ENCODE measurements around the gene FABP3. TPM values are rescaled to one million over a fixed set of nuclear protein-coding genes. Genes with fewer than 3 reads are reported as not detected.

Gene FABP3
- polyA plus RNA-seq, 1 donor from 2014 or later, result 7.1 TPM

DNA sequence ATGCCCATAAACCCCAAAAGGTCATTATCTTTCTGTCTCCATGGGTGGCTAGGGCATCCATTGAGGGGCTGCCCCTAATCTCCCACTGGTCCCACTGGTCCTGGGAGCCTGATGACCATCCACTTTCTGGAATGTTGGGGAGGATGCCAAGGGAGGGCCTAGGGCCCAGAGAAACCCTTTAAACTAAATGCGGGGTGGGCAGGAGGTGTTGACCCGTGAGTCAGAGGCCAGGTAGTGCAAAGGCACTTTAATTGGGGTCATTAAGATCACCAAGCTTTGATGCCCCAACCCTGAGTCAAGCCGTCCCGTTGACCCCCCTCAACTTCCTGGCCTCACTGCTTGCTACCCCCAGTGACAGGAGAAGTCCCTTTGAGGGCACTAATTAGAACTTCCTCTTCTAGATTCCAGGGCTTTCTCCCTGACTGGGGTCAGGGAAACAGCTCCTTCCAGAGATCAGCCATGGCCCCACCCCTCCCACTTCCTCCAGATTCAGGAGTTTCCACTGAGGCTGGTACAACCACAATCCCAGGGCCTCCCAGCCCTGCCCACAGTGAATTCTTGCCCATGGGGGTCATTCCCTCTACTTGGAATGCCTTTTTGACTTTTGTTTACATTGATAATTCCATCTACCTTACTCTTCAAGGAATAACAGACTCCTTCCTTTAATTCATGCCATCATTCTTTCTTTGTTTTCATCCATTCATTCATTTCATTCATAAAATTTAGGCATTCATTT is 24.7 kb upstream of the FABP3 start:
- Histone ChIP-seq H2AFZ (ENCODE audit: low read depth, low read length) (no peak overlapping the region), H3F3A (ENCODE audit: insufficient read depth, low read length, poor library complexity, severe bottlenecking) (no peaks in the 10 kb centered on the region), H3K9me3 (ENCODE audit: low read length) (no peaks in the 10 kb centered on the region), H3K79me2 (replicated peaks; ENCODE audit: insufficient read depth, low read length) (no peaks in the 10 kb centered on the region), H3K27me3 (ENCODE audit: insufficient read depth, low read depth, low read length) (no peaks in the 10 kb centered on the region), H3K9me2 (ENCODE audit: insufficient read depth, low read length) (no peaks in the 10 kb centered on the region), H3K36me3 (ENCODE audit: insufficient read depth, low read length) (no peaks in the 10 kb centered on the region), H4K20me1 (ENCODE audit: insufficient read depth) (no peaks in the 10 kb centered on the region), H3K27ac (ENCODE audit: low read length) (no peak overlapping the region), H3K4me3 (ENCODE audit: low read length) (no peak overlapping the region), H3K4me2 (ENCODE audit: low read length) (no peak overlapping the region), H3K9ac (ENCODE audit: low read length) (no peak overlapping the region)
- no peak for TF ChIP-seq EZH2 (IDR thresholded peaks at IDR 0.05; ENCODE audit: borderline replicate concordance, insufficient read depth, low read length, poor library complexity, severe bottlenecking)
- TF ChIP-seq RAD21 (conservative IDR thresholded peaks at IDR 0.05), result no peak
- TF ChIP-seq SMC3 (conservative IDR thresholded peaks at IDR 0.05; ENCODE audit: poor library complexity), result no peak

DNA sequence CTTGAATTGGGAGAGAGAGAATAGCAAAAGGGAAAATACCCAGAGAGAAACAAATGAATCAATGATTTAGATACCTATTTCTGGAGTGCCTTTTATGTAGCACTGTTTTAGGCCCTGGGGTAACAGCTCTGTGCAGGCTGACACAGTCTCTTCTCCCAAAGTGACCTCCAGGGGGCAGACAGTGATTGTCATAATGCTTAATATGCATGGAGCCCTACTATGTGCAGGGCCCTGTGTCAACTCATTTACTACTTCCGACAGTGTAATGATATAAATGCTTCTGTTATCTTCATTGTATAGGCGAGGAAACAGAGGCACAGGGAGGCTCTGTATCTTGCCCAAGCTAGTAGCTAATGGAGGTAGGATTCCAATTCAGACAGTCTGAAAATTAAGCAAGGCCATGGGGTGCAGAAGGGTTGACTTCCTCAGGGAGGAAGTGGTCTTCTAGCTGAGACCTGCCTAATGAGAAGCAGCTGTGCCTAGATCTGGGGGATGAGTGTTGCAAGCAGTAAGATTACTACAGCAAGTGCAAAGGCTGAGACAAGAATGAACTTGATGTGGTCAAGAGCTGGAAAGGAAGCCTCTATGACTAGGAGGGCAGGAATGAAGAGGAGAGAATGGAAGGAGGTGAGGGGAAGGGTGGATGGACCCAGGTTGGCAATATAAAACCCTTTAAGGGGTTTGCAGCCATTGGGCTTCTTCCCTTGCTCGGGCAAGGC is 23.9 kb upstream of the FABP3 start:
- no peaks in the 10 kb centered on the region for H3K36me3 ChIP-seq (ENCODE audit: insufficient read depth, low read length)
- H3K9ac ChIP-seq (ENCODE audit: low read length), result no peak overlapping the region
- no peak overlapping the region for H3K4me2 ChIP-seq (ENCODE audit: low read length)
- no peaks in the 10 kb centered on the region for H3F3A ChIP-seq (ENCODE audit: insufficient read depth, low read length, poor library complexity, severe bottlenecking)
- no peak overlapping the region for H3K4me3 ChIP-seq (ENCODE audit: low read length)
- H3K27ac ChIP-seq (ENCODE audit: low read length), result no peak overlapping the region
- TF ChIP-seq POLR2AphosphoS5 (IDR thresholded peaks at IDR 0.05) (no peak), SMC3 (conservative IDR thresholded peaks at IDR 0.05; ENCODE audit: poor library complexity) (peak; percentile 15), RAD21 (conservative IDR thresholded peaks at IDR 0.05) (no peak), EZH2 (IDR thresholded peaks at IDR 0.05; ENCODE audit: borderline replicate concordance, insufficient read depth, low read length, poor library complexity, severe bottlenecking) (no peak), TAF1 (IDR thresholded peaks at IDR 0.05; ENCODE audit: low read depth) (no peak), EP300 (conservative IDR thresholded peaks at IDR 0.05; ENCODE audit: poor library complexity, severe bottlenecking) (no peak), MXI1 (conservative IDR thresholded peaks at IDR 0.05; ENCODE audit: poor library complexity, severe bottlenecking) (no peak)
- TF ChIP-seq, protein P1, sequence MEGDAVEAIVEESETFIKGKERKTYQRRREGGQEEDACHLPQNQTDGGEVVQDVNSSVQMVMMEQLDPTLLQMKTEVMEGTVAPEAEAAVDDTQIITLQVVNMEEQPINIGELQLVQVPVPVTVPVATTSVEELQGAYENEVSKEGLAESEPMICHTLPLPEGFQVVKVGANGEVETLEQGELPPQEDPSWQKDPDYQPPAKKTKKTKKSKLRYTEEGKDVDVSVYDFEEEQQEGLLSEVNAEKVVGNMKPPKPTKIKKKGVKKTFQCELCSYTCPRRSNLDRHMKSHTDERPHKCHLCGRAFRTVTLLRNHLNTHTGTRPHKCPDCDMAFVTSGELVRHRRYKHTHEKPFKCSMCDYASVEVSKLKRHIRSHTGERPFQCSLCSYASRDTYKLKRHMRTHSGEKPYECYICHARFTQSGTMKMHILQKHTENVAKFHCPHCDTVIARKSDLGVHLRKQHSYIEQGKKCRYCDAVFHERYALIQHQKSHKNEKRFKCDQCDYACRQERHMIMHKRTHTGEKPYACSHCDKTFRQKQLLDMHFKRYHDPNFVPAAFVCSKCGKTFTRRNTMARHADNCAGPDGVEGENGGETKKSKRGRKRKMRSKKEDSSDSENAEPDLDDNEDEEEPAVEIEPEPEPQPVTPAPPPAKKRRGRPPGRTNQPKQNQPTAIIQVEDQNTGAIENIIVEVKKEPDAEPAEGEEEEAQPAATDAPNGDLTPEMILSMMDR (IDR thresholded peaks at IDR 0.05; ENCODE audit: poor library complexity, severe bottlenecking), result peak; percentile 19
- TF ChIP-seq, protein P2, sequence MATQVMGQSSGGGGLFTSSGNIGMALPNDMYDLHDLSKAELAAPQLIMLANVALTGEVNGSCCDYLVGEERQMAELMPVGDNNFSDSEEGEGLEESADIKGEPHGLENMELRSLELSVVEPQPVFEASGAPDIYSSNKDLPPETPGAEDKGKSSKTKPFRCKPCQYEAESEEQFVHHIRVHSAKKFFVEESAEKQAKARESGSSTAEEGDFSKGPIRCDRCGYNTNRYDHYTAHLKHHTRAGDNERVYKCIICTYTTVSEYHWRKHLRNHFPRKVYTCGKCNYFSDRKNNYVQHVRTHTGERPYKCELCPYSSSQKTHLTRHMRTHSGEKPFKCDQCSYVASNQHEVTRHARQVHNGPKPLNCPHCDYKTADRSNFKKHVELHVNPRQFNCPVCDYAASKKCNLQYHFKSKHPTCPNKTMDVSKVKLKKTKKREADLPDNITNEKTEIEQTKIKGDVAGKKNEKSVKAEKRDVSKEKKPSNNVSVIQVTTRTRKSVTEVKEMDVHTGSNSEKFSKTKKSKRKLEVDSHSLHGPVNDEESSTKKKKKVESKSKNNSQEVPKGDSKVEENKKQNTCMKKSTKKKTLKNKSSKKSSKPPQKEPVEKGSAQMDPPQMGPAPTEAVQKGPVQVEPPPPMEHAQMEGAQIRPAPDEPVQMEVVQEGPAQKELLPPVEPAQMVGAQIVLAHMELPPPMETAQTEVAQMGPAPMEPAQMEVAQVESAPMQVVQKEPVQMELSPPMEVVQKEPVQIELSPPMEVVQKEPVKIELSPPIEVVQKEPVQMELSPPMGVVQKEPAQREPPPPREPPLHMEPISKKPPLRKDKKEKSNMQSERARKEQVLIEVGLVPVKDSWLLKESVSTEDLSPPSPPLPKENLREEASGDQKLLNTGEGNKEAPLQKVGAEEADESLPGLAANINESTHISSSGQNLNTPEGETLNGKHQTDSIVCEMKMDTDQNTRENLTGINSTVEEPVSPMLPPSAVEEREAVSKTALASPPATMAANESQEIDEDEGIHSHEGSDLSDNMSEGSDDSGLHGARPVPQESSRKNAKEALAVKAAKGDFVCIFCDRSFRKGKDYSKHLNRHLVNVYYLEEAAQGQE (IDR thresholded peaks at IDR 0.05; ENCODE audit: borderline replicate concordance), result no peak
- H4K20me1 ChIP-seq (ENCODE audit: insufficient read depth), result no peaks in the 10 kb centered on the region
- H3K9me2 ChIP-seq (ENCODE audit: insufficient read depth, low read length), result no peaks in the 10 kb centered on the region
- no peak overlapping the region for H2AFZ ChIP-seq (ENCODE audit: low read depth, low read length)
- H3K9me3 ChIP-seq (ENCODE audit: low read length), result no peaks in the 10 kb centered on the region
- no peaks in the 10 kb centered on the region for H3K27me3 ChIP-seq (ENCODE audit: insufficient read depth, low read depth, low read length)
- H3K79me2 ChIP-seq (replicated peaks; ENCODE audit: insufficient read depth, low read length), result no peaks in the 10 kb centered on the region
